ENCODE data around the gene CCDC34.

CCDC34 gene

DNA sequence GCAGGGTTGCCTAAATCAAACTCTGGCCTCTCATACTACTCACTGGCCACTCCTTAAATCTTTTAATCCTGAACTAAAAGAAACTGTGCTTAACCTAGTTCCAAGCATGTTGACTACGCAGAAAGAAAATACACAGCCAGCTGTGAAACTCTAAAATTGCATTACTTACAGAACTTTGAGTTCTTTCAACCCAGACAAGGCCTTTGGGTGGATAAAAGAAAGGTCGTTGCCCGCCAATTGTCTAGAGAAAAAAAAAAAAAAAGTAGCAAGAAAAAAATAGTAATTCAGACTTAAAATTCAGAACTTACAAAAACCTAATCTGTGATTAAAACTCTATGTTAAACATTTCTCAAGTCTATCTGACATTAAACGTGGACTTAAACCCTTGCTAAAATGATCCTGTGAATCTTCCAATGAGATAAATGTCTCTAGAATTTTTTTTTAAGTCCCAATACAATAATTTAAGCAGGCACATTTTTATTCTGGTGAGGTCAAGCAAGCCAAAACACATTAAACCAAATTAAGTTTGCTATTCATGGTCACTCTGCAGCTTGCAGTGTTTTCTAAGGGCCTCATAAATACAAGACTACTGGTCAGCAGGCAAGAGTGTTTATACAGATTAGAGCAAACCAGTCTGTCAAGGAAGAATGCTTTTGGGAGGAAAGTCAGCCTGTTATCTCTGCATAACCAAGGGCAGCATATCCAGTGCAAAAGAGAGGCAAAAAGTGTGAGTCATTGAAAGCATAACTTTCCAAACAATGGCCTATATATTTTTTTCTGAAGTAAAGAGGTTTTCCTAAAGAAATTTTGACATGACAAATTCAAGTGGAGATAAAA is 29.5 kb upstream of the CCDC34 start:
- no peak for DNase-seq (ENCODE audit: low read depth)

DNA sequence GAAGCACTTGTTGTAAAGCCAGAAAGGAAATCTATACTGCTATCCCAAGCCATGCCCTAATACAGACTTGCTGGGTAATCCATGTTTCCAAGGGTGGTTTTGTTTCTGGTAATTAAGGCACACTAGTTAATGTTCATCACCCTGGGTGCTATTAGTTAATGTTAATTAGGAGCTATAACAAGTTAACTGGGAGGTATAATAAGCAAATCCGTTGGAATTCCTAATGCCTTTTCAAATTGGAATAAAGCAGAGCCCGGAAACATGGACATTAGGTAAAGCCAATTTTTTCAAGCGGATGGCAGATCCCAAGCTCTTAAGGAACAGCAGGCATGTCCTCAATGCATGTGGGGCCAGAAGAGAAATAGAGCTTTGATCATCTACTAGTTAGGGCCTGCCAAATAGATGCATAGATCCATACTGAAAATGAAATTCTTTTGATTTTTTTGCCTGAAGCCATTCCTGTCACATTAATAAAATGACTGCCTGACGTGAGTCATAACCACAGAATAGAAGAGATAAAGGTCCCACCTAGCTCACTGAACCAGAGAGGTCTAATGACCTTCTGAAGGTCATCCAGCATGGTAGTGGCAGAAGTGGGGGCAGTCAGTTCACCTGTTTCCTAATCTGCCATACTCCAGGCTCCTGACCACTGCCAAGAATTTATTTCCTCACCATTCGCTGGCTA is 28.5 kb upstream of the CCDC34 start:
- no peak for DNase-seq (ENCODE audit: low read depth)

DNA sequence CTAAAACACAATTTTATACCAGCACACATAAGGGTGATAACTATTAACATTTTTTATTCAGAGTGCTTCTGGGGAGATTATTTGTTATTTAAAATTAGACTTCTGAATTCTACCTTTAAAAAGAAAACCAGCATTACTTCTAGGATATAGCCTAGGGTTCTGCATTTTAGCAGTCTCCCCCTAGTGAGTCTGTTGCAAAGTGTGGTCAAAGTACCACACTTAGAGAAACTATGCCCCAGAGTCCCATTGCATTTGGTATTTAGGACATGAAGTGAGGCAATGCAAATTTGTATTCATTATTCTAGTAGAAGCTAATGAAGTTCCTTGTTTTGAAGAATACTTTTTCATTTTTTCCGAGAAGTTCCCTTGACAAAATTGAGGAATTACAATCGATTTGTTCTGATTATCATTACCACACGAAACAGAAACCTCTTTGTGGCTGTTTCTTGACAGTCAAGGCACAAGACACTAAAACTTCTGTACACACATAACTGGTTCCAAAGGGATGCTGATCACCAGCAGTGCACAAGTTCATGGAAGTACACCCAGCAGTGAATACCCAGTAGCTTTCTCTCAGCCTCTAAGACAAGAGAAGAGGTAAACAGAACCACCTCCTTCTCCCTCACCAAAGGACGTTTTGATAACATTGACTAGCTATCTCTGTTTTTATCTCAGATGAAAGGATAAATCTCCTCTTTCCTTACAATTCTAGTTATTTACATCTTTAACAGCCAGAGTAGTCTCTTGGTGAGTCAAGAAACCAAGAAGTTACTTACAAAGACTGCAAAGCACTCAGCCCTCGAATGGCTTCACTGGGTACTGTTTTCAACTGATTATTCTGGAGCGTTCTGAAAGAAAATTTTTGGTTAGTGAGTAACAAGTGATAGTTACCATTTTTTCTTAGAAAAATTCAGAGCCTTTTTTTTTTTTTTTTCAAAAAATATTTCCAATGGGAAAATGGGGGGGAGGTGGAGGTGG is 27.6 kb upstream of the CCDC34 start:
- no peak for DNase-seq (ENCODE audit: low read depth)

DNA sequence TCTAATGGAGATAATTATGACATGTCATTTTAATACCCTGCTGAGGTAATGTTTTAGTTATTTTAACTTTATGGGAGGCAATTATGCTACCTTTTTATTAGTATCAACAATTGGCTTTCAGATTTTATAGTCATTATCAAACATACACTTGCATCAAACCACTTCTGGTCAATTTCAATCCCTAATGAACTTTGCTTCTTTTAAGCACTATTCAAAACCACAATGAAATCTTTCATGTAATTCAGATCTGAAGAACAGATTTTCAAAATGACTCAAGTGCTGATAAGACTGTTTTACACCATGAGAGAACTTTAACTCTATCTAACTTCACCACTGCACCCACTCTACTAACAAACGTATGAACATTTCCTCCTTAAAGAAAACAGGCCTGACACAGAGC is 25.9 kb upstream of the CCDC34 start:
- DNase-seq (ENCODE audit: low read depth): no peak

DNA sequence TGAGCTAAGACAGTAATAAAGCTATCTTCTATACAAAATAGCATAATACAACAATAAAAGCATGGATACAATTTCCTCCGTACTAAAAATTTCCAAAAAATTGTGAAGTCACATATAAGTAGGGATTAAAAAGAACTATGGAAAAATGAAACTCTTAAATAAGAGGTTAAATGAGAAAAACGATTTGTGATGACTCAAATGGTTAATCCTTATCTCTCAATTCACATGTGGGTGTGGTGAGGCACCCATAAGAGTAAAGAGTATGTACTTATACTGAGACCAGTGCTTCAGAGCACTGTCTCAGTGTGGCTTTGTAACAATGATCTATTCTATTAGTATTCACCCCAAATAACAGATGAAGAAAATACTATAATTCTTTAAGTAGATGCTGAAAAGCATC is 25.0 kb upstream of the CCDC34 start:
- no peak for DNase-seq (ENCODE audit: low read depth)

DNA sequence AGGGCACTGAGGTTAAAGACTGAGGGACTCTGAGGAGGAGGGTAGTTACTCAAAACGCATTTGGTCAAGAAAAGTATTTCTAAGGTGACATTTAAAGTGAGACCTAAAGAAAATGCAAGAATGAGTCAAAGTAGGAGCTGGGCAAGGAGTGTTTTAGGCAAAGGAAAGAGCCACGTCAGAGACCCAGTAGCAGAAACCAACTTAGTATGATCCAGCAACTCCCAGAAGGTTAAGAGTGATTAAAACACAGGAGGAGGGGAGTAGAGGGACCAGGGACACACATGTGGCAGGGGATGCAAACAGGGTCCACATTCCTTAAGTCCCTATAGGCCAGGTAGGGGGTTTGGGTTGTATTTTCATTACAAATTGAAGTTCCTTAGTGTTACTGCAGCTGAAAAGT is 24.3 kb upstream of the CCDC34 start:
- no peak for DNase-seq (ENCODE audit: low read depth)

DNA sequence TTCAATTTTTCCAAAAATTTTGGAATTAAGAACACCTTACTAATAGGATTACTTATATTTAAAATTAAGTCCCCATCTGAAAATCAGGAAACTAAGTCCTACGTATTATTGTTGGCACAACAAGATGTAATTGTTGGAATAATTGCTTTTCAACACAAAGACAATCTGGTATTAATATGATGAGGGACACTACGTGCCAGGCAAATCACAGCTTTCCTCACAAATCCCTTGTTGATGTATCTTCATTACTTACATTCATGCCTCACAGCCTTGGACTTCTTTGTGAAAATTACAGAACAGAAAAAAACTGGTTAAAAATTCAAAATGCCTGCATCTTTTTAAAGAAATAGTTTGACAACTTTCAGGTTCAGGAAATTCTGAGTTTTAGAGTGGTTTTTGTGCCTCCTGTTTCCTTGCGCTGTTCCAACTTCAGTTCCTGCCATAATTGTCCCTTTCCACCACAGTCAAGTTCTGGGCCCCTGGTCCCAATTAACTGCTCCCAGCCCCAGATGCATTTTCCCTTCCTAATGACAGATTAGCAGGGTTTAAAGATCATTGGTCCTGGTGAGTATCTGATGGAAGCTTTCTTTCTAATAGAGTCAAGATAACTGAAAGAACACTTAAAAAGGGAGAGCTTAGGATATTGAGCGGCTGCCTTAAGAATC is 23.3 kb upstream of the CCDC34 start:
- no peak for DNase-seq (ENCODE audit: low read depth)

DNA sequence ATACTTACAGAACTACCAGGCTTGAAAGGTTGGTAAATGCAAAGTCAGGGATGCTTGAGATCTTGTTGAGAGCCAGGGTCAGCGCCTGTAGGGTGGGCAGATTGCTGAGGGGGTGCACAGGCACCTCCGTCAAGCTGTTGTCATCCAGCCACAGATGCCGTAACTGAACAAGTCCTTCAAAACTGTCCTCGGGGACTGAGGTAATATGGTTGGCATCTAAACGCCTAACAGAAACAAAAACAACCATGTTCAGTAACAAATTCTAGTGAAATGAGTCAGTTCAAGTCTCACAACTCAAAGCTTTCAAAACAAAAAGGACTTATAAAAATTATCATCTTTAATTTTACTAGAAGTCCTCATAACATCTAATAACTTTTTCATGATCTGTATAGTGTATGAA is 22.2 kb upstream of the CCDC34 start:
- DNase-seq (ENCODE audit: low read depth): no peak

DNA sequence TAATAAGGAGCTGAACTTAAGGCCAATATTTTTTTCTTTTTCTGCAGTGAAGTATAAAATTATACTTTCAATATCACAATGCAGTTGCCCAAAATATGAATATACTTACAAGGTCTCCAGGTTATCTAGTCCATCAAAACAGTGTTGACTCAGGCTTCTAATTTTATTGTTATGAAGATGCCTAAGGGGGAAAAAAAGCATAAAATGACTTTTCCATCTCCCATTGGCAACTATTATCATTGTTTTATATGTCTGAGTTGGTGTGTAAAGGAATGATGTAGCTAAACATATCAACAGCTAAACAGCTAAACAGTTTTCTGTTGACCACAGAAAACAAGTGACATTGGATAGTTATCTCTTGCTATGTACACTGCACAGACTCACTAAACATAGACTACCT is 21.2 kb upstream of the CCDC34 start:
- no peak for DNase-seq (ENCODE audit: low read depth)

DNA sequence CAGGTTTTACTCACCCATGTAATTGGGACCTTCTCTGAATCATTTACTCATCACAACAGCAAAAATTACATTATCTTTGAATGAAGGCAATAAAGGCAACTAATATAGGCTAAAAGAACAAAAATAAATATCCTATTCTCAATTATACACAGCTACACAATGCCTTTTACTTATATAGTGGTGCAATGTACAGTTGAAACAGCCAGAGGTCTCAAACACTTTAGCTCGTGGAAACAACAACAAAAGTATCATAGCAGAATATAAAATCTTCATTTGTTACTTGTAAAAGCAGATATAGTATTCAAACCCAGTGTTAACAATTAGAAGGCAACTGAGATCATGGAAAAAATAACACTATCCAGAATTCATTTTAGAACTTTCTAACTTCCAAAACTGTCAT is 20.6 kb upstream of the CCDC34 start:
- DNase-seq (ENCODE audit: low read depth): no peak

DNA sequence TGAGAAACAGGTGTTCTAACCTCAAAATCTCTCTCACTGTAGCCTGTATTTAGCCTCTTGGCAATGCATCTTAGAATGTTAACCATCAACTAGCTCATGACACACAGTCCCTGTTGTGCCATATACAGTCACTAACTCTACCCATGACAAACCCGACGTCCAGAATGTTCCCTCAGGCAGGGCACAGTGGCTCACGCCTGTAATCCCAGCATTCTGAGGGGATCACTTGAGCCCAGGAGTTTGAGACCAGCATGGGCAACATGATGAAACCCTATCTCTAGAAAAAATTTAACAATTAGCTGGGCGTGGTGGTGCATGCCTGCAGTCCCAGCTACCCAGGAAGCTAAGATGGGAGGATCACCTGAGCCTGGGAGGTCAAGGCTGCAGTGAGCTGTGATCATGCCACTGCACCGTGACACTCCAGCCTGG is 18.2 kb upstream of the CCDC34 start:
- DNase-seq (ENCODE audit: low read depth): no peak

DNA sequence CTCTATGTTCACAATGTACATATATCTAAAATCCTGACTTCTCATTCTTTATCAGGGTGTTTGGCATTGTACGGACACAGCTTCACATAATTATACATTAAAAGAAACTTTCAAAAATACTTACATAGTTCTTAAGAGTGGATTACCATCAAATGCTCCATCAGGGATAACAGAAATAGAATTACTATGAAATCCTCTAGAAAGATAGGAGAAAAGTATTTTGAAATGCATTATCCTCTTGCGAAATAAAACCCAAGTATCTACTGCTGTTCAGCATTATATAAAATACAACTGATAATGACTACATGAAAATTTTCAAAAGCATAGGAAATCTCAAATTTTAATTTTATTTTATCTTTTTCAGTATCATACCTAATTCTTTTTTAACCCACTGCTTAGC is 17.8 kb upstream of the CCDC34 start:
- DNase-seq (ENCODE audit: low read depth): no peak

DNA sequence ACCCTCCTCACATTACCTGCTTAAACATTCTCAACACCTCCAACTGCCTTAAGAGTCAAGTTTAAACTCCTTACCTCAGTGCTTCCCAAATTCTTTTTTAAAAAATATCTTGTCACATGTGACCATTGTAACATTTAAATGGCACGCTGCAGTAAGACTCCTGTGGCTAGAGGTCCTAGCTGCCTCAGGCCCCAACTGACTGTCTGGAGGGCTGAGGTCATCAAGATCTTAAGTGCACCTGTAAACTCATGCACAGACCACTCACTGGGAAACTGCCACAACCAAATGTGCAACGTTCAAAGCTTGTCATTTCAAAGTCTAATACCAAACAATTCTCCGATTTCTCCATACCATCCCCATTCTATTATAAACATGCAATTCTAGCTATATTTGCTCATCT is 16.4 kb upstream of the CCDC34 start:
- DNase-seq (ENCODE audit: low read depth): no peak

DNA sequence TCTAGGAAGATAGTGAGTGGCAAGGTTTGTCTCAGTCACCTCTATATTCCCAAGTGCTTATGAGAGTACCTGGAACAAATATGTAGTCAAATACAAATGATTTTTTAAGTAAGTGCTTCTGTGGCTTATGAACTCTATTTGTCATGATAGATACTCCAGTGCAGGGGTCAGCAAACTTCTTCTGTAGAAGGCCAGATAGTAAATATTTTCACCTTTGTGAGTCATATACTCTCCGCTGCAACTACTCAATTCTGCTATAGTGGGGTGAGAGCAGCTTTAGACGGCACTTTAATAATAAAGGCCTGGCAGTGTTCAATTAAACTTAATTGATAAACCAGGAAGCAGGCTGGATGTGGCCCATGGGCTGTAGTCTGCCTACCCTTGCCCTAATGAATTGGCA is 12.4 kb upstream of the CCDC34 start:
- DNase-seq (ENCODE audit: low read depth): no peak

DNA sequence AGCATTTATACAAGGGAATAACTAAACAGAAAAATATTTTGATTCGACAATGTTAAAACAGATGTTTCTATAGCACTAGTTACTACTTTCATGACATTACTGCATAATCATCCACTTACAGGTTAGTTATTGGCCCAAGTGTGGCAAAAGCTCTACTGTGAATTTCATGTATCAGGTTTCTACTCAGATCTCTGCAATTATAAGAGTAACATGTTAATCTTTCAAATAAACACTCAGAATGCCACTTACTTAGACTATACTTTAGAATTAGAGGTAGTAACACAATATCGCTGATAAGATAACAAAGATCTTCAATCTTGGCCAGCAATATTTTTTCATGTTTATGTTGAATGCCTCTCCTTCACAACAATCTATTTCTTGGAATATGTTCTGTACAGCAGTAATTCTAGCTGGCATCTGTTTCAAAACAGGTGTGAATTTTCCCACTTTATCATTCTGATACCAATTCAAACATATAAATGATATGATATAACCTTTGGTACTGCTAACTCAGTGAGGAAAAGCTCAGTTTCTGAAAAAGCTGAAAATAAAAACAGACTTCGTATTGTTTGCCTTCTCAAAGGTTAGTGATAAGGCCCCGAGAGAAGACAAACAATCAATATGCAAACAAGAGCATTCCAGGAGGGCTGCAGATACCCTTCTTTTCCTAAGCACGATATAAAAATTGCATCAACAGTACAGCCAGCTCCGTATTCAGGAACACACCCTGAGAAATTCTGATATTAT is 11.0 kb upstream of the CCDC34 start:
- DNase-seq (ENCODE audit: low read depth): no peak

DNA sequence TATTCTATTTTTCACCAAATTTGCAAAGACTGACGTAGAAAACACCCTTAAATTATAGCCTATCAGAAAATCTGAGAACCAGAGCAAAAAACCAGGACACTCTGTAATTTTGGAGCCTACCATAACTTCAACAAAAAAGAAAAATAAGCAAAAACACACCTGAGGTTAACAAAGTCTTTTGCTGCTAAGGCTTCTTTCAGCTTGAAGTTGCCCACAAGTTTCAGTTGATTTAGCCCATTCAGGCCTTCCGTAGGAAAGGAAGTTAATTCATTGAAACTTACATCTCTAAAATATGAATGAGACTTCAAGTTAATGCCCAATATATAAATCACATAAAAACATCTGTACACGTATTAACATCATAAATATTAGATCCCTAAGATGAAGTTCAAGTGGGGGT is 10.4 kb upstream of the CCDC34 start:
- no peak for DNase-seq (ENCODE audit: low read depth)

DNA sequence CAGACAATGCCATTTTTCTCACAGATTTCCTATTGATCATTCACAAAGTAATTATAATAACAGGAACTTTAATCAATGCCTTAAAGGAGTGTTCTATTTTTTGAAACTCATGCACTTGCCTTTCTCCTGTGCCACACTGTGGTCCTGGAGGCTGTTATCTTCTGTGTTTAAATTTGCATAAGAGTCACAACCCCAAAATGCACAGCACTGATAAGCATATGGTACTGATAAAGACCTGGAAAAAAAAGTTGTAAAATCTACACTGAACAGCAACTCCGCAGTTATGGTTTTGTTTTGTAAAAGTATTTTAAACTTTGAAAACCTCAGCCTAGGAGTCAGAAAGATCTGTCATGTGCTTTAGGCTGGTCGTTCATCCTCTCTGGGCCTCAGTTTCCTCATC is 9.1 kb upstream of the CCDC34 start:
- DNase-seq (ENCODE audit: low read depth): no peak

DNA sequence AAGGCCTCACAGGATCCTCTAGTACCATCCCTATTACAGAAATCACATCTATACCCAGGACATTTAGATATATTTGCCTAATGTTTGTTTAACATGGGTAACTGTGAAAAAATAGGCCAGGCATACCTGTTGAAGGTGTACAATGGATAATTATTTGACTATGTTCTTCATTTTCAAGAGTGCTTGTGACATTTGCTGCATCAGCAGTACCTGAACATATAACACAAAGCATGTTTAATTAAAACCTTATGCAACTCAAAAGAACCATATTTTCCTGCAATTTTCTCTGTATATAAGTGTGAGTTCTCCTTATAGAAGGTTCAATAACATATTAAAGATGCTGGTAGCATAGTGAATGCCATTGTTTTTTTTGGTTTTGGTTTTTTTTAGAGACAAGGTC is 8.5 kb upstream of the CCDC34 start:
- no peak for DNase-seq (ENCODE audit: low read depth)

DNA sequence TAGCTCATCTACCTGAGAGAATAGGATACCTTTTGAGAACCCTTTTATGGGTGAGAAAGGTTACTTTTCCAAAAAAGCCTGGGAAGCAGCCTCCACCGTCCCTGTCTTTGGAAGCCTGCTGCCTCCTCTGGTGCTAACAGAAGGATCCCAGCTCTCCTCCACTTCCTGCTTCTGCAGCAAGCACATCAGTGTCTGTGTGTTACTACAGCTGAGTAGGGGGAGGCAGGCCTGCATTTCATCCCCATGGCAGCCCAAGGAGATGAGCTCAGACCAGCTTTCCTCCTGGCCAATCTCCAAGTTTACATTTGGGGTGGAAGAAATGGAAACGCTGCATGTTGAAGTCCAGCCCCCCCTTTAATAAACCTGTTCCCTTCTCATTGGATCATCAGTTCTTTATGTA is 7.4 kb upstream of the CCDC34 start:
- DNase-seq (ENCODE audit: low read depth): no peak

DNA sequence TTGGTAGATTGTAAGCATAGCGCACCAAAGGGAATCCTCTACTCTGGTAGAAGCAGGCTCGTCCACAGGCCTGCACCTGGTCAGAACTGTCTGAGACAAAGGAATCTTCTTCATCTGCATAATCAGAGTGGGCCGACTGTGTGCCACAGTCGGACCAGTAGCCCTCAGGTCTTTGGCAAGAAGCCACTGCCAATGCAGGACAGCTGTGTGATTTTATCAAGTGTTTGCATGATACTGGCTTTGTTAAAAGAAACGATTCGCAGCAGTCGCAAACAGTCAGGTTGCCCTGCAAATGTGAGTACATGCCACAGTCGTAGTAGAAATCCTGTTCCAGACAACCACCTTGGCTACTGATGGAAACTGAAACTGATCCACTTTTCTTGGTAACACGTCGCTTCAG is 4.9 kb upstream of the CCDC34 start:
- no peak for DNase-seq (ENCODE audit: low read depth)

DNA sequence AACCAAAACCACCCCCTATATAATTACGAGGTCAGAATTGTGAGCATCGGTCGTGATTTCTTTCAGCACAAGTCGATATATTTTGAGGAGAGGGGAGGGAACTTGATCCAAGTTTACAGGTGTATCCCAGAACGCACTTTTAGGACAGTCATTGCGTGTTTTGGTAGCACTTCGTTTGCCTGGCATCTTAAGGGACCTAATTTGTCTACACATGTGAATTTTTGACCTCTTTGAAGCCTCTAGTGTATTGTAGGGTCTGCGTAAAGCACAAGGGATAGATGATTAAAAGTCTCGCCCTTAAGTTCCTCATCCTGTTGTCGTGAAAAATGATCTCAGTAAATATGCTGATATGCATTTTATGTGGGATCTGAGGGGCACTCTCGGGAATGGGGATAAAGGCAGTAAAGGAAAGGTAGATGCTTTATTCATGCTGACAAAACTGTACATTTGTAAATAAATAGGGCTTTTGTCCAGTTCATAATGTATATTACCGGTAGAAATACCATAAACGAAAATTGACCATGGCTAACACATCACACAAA is 632 bp upstream of the CCDC34 start:
- no peak for DNase-seq (ENCODE audit: low read depth)
